ENCODE measurements around the gene CIRBP. TPM values are rescaled to one million over a fixed set of nuclear protein-coding genes. Genes with fewer than 3 reads are reported as not detected.

The CIRBP gene
- total and polyA plus RNA-seq, 5 donors from 2014 or later: 172 to 497 (median 232) TPM

GRCh38 chr19:1224047-1224825 is 44.9 kb upstream of the CIRBP start:
- no peaks in the 10 kb centered on the region for H3K9me3 ChIP-seq (ENCODE audit: control insufficient read depth in 2 of 2, low read length in 2 of 2)
- no peaks in the 10 kb centered on the region for H3K9me3 Mint-ChIP-seq
- H3K36me3 Mint-ChIP-seq: no peaks in the 10 kb centered on the region
- H3K4me3 ChIP-seq (ENCODE audit: low read depth, low read length): no peak overlapping the region
- no peaks in the 10 kb centered on the region for H3K4me1 ChIP-seq (ENCODE audit: control insufficient read depth, insufficient read depth, low read length, poor library complexity, severe bottlenecking)
- H3K27me3 Mint-ChIP-seq: no peaks in the 10 kb centered on the region
- no peaks in the 10 kb centered on the region for H3K27me3 ChIP-seq (ENCODE audit: control insufficient read depth, insufficient read depth, low read length)
- no peak overlapping the region for H3K27ac ChIP-seq (ENCODE audit: insufficient read depth, low read length, poor library complexity, severe bottlenecking)
- peak overlapping the region in 1 of 3 donors; percentile 38 for H3K27ac Mint-ChIP-seq
- no peak overlapping the region for H3K4me3 Mint-ChIP-seq
- H3K36me3 ChIP-seq (ENCODE audit: control insufficient read depth, insufficient read depth, low read length): peaks cover 6% of the 10 kb centered on the region
- ATAC-seq (ENCODE audit: low read depth in 2 of 2): no peak
- DNase-seq: no peak
- H3K4me1 Mint-ChIP-seq: no peaks in the 10 kb centered on the region

GRCh38 chr19:1224847-1225246 is 44.3 kb upstream of the CIRBP start:
- Histone ChIP-seq H3K9me3 (ENCODE audit: control insufficient read depth in 2 of 2, low read length in 2 of 2) (no peaks in the 10 kb centered on the region), H3K36me3 (ENCODE audit: control insufficient read depth, insufficient read depth, low read length) (peaks cover 6% of the 10 kb centered on the region), H3K4me3 (ENCODE audit: low read depth, low read length) (no peak overlapping the region), H3K27ac (ENCODE audit: insufficient read depth, low read length, poor library complexity, severe bottlenecking) (no peak overlapping the region), H3K4me1 (ENCODE audit: control insufficient read depth, insufficient read depth, low read length, poor library complexity, severe bottlenecking) (no peaks in the 10 kb centered on the region), H3K27me3 (ENCODE audit: control insufficient read depth, insufficient read depth, low read length) (no peaks in the 10 kb centered on the region)
- no peaks in the 10 kb centered on the region for H3K27me3 Mint-ChIP-seq
- H3K4me1 Mint-ChIP-seq: no peaks in the 10 kb centered on the region
- DNase-seq (no peak), ATAC-seq (ENCODE audit: low read depth in 2 of 2) (no peak)
- no peak overlapping the region for H3K4me3 Mint-ChIP-seq
- H3K36me3 Mint-ChIP-seq: no peaks in the 10 kb centered on the region
- no peaks in the 10 kb centered on the region for H3K9me3 Mint-ChIP-seq
- peak overlapping the region in 1 of 3 donors; percentile 38 for H3K27ac Mint-ChIP-seq

- Histone ChIP-seq H3K27ac (ENCODE audit: insufficient read depth, low read length, poor library complexity, severe bottlenecking) (no peak overlapping the region), H3K9me3 (ENCODE audit: control insufficient read depth in 2 of 2, low read length in 2 of 2) (no peaks in the 10 kb centered on the region), H3K36me3 (ENCODE audit: control insufficient read depth, insufficient read depth, low read length) (peaks cover 4% of the 10 kb centered on the region), H3K4me3 (ENCODE audit: low read depth, low read length) (no peak overlapping the region), H3K27me3 (ENCODE audit: control insufficient read depth, insufficient read depth, low read length) (no peaks in the 10 kb centered on the region), H3K4me1 (ENCODE audit: control insufficient read depth, insufficient read depth, low read length, poor library complexity, severe bottlenecking) (no peaks in the 10 kb centered on the region)
- ATAC-seq (ENCODE audit: low read depth in 2 of 2): no peak
- Mint-ChIP-seq H3K36me3 (no peaks in the 10 kb centered on the region), H3K4me3 (no peak overlapping the region), H3K27ac (no peak overlapping the region), H3K9me3 (no peaks in the 10 kb centered on the region), H3K27me3 (no peaks in the 10 kb centered on the region), H3K4me1 (no peaks in the 10 kb centered on the region)
- no peak for DNase-seq
These were observed 43.5 kb upstream of the CIRBP start for GRCh38 chr19:1225440-1226226.

GRCh38 chr19:1226227-1226518 is 43.0 kb upstream of the CIRBP start:
- no peak overlapping the region for H3K4me3 ChIP-seq (ENCODE audit: low read depth, low read length)
- H3K4me3 Mint-ChIP-seq: no peak overlapping the region
- DNase-seq (no peak), ATAC-seq (ENCODE audit: low read depth in 2 of 2) (no peak)
- H3K27ac ChIP-seq (ENCODE audit: insufficient read depth, low read length, poor library complexity, severe bottlenecking): no peak overlapping the region
- H3K27me3 ChIP-seq (ENCODE audit: control insufficient read depth, insufficient read depth, low read length): no peaks in the 10 kb centered on the region
- no peak overlapping the region for H3K27ac Mint-ChIP-seq
- H3K36me3 Mint-ChIP-seq: no peaks in the 10 kb centered on the region
- no peaks in the 10 kb centered on the region for H3K4me1 ChIP-seq (ENCODE audit: control insufficient read depth, insufficient read depth, low read length, poor library complexity, severe bottlenecking)
- no peaks in the 10 kb centered on the region for H3K9me3 Mint-ChIP-seq
- H3K27me3 Mint-ChIP-seq: no peaks in the 10 kb centered on the region
- no peaks in the 10 kb centered on the region for H3K4me1 Mint-ChIP-seq
- H3K36me3 ChIP-seq (ENCODE audit: control insufficient read depth, insufficient read depth, low read length): no peaks in the 10 kb centered on the region
- H3K9me3 ChIP-seq (ENCODE audit: control insufficient read depth in 2 of 2, low read length in 2 of 2): no peaks in the 10 kb centered on the region

- DNase-seq (no peak), ATAC-seq (ENCODE audit: low read depth in 2 of 2) (no peak)
- H3K27ac Mint-ChIP-seq: no peak overlapping the region
- Histone ChIP-seq H3K27ac (ENCODE audit: insufficient read depth, low read length, poor library complexity, severe bottlenecking) (no peak overlapping the region), H3K4me3 (ENCODE audit: low read depth, low read length) (no peak overlapping the region), H3K9me3 (ENCODE audit: control insufficient read depth in 2 of 2, low read length in 2 of 2) (no peaks in the 10 kb centered on the region), H3K36me3 (ENCODE audit: control insufficient read depth, insufficient read depth, low read length) (no peaks in the 10 kb centered on the region), H3K4me1 (ENCODE audit: control insufficient read depth, insufficient read depth, low read length, poor library complexity, severe bottlenecking) (no peaks in the 10 kb centered on the region), H3K27me3 (ENCODE audit: control insufficient read depth, insufficient read depth, low read length) (no peaks in the 10 kb centered on the region)
- H3K4me1 Mint-ChIP-seq: no peaks in the 10 kb centered on the region
- no peaks in the 10 kb centered on the region for H3K36me3 Mint-ChIP-seq
- H3K4me3 Mint-ChIP-seq: no peak overlapping the region
- H3K27me3 Mint-ChIP-seq: no peaks in the 10 kb centered on the region
- no peaks in the 10 kb centered on the region for H3K9me3 Mint-ChIP-seq
These were observed 42.4 kb upstream of the CIRBP start for GRCh38 chr19:1226522-1227303.

- Mint-ChIP-seq H3K4me1 (peaks cover 0 to 2% (median 0%) of the 10 kb centered on the region in 4 donors), H3K9me3 (no peaks in the 10 kb centered on the region), H3K4me3 (no peak overlapping the region), H3K27ac (no peak overlapping the region), H3K27me3 (no peaks in the 10 kb centered on the region), H3K36me3 (no peaks in the 10 kb centered on the region)
- Histone ChIP-seq H3K9me3 (ENCODE audit: control insufficient read depth in 2 of 2, low read length in 2 of 2) (no peaks in the 10 kb centered on the region), H3K27ac (ENCODE audit: insufficient read depth, low read length, poor library complexity, severe bottlenecking) (no peak overlapping the region), H3K36me3 (ENCODE audit: control insufficient read depth, insufficient read depth, low read length) (no peaks in the 10 kb centered on the region), H3K4me3 (ENCODE audit: low read depth, low read length) (no peak overlapping the region), H3K4me1 (ENCODE audit: control insufficient read depth, insufficient read depth, low read length, poor library complexity, severe bottlenecking) (no peaks in the 10 kb centered on the region), H3K27me3 (ENCODE audit: control insufficient read depth, insufficient read depth, low read length) (no peaks in the 10 kb centered on the region)
- no peak for ATAC-seq (ENCODE audit: low read depth in 2 of 2)
- no peak for DNase-seq
These were observed 41.7 kb upstream of the CIRBP start for GRCh38 chr19:1227304-1228054.

GRCh38 chr19:1228161-1228957 is 40.8 kb upstream of the CIRBP start:
- H3K27ac Mint-ChIP-seq: no peak overlapping the region
- H3K9me3 Mint-ChIP-seq: no peaks in the 10 kb centered on the region
- peaks cover 0 to 2% (median 0%) of the 10 kb centered on the region in 4 donors for H3K4me1 Mint-ChIP-seq
- Histone ChIP-seq H3K4me1 (ENCODE audit: control insufficient read depth, insufficient read depth, low read length, poor library complexity, severe bottlenecking) (no peaks in the 10 kb centered on the region), H3K27ac (ENCODE audit: insufficient read depth, low read length, poor library complexity, severe bottlenecking) (no peak overlapping the region), H3K27me3 (ENCODE audit: control insufficient read depth, insufficient read depth, low read length) (no peaks in the 10 kb centered on the region), H3K9me3 (ENCODE audit: control insufficient read depth in 2 of 2, low read length in 2 of 2) (no peaks in the 10 kb centered on the region), H3K36me3 (ENCODE audit: control insufficient read depth, insufficient read depth, low read length) (no peaks in the 10 kb centered on the region), H3K4me3 (ENCODE audit: low read depth, low read length) (no peak overlapping the region)
- H3K36me3 Mint-ChIP-seq: no peaks in the 10 kb centered on the region
- H3K4me3 Mint-ChIP-seq: no peak overlapping the region
- H3K27me3 Mint-ChIP-seq: no peaks in the 10 kb centered on the region
- DNase-seq (no peak), ATAC-seq (ENCODE audit: low read depth in 2 of 2) (no peak)
